ENCODE data around the gene SEPSECS.

GRCh38 chr4:25113915-25114904 is 46.0 kb downstream of the SEPSECS start:
- TF ChIP-seq MYBL2 (IDR thresholded peaks at IDR 0.05; ENCODE audit: low read depth): no peak
- no peak for TF ChIP-seq MYBL2 (CRISPR knock-in tag; IDR thresholded peaks at IDR 0.05; ENCODE audit: borderline replicate concordance)
- TF ChIP-seq CTCF (IDR thresholded peaks at IDR 0.05 in 2 of 3, conservative IDR thresholded peaks at IDR 0.05 in 1 of 3; ENCODE audit: insufficient read depth in 2 of 3, low read depth in 1 of 3, low read length in 3 of 3): no peak
- no peak for TF ChIP-seq SRSF1 (IDR thresholded peaks at IDR 0.05; ENCODE audit: low read depth, low read length)
- no peak for TF ChIP-seq GTF2B (IDR thresholded peaks at IDR 0.05; ENCODE audit: extremely low read depth, insufficient read length)
- TF ChIP-seq MCM5 (IDR thresholded peaks at IDR 0.05; ENCODE audit: low read depth): no peak
- no peak for TF ChIP-seq RAD21 (CRISPR knock-in tag; conservative IDR thresholded peaks at IDR 0.05 in 1 of 2, IDR thresholded peaks at IDR 0.05 in 1 of 2)
- no peak for TF ChIP-seq ZNF395 (CRISPR knock-in tag; IDR thresholded peaks at IDR 0.05)
- TF ChIP-seq SMARCA5 (IDR thresholded peaks at IDR 0.05): no peak
- TF ChIP-seq USF2 (CRISPR knock-in tag; IDR thresholded peaks at IDR 0.05): no peak
- TF ChIP-seq CAMTA2 (CRISPR knock-in tag; conservative IDR thresholded peaks at IDR 0.05): no peak
- no peak for TF ChIP-seq POLR2A (conservative IDR thresholded peaks at IDR 0.05)
- no peak for TF ChIP-seq ZNF274 (IDR thresholded peaks at IDR 0.05; ENCODE audit: borderline replicate concordance, low read depth, low read length)
- no peak for TF ChIP-seq CREBBP (IDR thresholded peaks at IDR 0.05; ENCODE audit: low read depth, low read length)
- no peak for TF ChIP-seq SAFB (IDR thresholded peaks at IDR 0.05; ENCODE audit: borderline replicate concordance, low read depth, low read length)
